AG04449 (cell line): ENCODE data around the gene CBFA2T3.

Experiments used
- CTCF ChIA-PET: fragments of 350-600 bp; formaldehyde crosslinking; extraction: SDS; loops from one replicate; lab custom pipeline; 2021; ENCODE audit warnings: antibody characterized with exemption; lab: Yijun Ruan, JAX
- POLR2A ChIA-PET: fragments of 400-600, 350-600 bp; formaldehyde crosslinking; extraction: SDS; loops from one replicate; lab custom pipeline; 2020; ENCODE audit warnings: antibody characterized with exemption, inconsistent platforms; lab: Yijun Ruan, JAX
- DNase-seq: peaks from one replicate; pipeline ENCODE4 v3.0.0-alpha.2; 2010; ENCODE audit warnings: low read depth, low spot score
- H3K4me3 ChIP-seq: 2 replicates; pipeline ENCODE4 v1.5.1; 2011; ENCODE audit warnings: low read depth, mild to moderate bottlenecking, control low read depth, low read length
- TF ChIP-seq, protein P1 (sequence below): IDR thresholded peaks from one replicate; pipeline ENCODE4 v1.5.1; 2011; ENCODE audit warnings: mild to moderate bottlenecking, moderate library complexity, low read length, control low read depth, inconsistent platforms; ENCODE audit not compliant: insufficient read depth; ENCODE audit errors: missing control alignments

CBFA2T3 gene

GRCh38 chr16:88877564-88878289 lies 99.3 kb downstream of the CBFA2T3 start:
- TF ChIP-seq, protein P1, sequence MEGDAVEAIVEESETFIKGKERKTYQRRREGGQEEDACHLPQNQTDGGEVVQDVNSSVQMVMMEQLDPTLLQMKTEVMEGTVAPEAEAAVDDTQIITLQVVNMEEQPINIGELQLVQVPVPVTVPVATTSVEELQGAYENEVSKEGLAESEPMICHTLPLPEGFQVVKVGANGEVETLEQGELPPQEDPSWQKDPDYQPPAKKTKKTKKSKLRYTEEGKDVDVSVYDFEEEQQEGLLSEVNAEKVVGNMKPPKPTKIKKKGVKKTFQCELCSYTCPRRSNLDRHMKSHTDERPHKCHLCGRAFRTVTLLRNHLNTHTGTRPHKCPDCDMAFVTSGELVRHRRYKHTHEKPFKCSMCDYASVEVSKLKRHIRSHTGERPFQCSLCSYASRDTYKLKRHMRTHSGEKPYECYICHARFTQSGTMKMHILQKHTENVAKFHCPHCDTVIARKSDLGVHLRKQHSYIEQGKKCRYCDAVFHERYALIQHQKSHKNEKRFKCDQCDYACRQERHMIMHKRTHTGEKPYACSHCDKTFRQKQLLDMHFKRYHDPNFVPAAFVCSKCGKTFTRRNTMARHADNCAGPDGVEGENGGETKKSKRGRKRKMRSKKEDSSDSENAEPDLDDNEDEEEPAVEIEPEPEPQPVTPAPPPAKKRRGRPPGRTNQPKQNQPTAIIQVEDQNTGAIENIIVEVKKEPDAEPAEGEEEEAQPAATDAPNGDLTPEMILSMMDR: no peak
- POLR2A ChIA-PET: no interaction called here

DNA sequence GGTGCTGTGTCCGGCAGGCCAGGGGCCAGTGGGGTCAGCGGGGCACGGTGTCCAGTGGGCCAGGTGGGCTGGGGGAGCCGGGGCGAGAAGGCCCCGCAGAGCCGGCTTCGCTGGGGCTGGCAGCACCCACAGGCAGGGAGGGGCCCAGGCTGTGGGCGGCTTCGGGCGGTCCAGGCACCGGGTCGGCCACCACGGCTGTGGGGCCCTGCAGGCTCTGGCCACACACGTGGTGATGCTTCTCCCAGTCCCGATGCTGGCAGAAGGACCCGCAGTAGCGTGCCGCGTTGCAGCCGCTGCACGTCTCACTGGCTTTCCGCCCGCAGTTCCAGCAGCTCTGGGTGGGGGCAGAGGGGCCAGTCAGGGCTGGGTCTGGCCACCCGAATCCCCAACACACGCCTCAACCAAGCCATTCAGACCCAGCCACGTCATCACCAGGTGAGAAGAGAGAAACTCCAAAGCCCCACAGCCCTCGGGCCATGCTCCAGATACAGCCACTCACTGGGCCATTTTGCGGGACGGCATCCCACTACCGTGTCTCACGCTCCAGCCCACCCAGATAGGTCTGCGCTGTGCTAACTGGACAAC lies 100.0 kb downstream of the CBFA2T3 start:
- TF ChIP-seq, protein P1: no peak
- no peak for DNase-seq
- POLR2A ChIA-PET: no interaction called here
- H3K4me3 ChIP-seq: no peak overlapping the region
- CTCF ChIA-PET: interaction anchor here (3.6 kb wide), 1 partner anchor 19 kb away, joined by 12 read pairs; no protein-coding TSS in a partner anchor

More at GRCh38 chr16:88877564-88878289, 99.3 kb downstream of the CBFA2T3 start:
- CTCF ChIA-PET: interaction anchor here (1.2 kb wide), 1 partner anchor 9 kb away, joined by 3 read pairs; no protein-coding TSS in a partner anchor
- no peak overlapping the region for H3K4me3 ChIP-seq
- DNase-seq: no peak

DNA sequence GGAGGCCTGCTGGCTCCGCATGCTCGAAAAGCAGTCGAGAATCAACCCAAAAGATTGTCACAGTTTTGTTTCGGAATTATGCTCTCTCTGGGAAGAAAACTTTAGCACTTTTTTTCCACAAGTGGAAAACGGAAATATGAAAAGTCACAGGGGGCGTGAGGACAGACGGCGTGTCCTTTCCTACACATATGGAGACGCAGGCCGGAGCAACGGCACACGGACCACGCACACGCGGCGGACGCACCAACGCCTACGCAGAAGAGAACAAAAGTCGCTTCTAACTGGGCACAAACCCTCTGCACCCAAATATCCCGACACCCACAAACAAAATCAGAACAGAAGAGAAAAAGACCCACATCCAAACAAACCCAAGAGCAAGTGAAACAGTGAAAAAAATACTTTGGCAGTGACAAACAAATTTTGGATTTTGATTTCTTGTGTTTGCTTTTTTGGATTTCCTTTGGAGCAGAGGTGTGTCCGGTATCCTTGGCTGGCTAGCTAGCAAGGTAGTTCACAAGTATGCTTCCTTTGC lies 101.2 kb downstream of the CBFA2T3 start:
- H3K4me3 ChIP-seq: no peak overlapping the region
- CTCF ChIA-PET: interaction anchor here (3.6 kb wide), 1 partner anchor 18 kb away, joined by 12 read pairs; no protein-coding TSS in a partner anchor
- TF ChIP-seq, protein P1: no peak
- no peak for DNase-seq
- POLR2A ChIA-PET: no interaction called here

DNA sequence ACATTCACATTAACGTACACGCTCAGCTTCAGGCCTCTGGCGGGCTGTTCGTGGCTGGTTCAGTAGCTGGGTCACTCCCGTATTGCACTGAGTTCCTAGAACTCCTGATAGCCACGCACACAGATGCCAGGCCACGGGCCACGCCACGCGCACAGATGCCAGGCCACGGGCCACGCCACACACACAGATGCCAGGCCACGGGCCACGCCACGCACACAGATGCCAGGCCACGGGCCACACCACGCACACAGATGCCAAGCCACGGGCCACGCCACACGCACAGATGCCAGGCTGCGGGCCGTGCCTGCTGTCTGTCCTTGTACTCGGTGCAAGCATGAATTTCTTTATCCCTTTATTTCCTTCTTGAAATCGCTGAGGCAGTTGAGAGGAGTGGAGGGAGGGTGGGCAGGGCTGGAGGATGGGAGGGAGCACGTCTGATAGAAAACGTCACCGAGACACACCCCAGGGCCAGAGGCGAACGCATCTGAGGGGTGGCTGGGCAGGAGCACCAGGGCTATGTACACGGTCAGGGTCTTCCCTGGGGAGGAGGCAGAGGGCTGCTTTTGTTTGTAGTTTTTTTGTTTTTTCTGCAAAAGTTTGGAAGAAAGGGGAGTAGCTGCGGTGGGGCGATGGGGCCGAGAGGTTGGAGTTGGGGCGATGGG lies 101.9 kb downstream of the CBFA2T3 start:
- ChIA-PET POLR2A (no interaction called here), CTCF (interaction anchor here (3.6 kb wide), 1 partner anchor 17 kb away, joined by 12 read pairs; no protein-coding TSS in a partner anchor)
- H3K4me3 ChIP-seq: no peak overlapping the region
- TF ChIP-seq, protein P1: no peak
- no peak for DNase-seq

GRCh38 chr16:88872650-88873331 lies 104.2 kb downstream of the CBFA2T3 start:
- TF ChIP-seq, protein P1: no peak
- CTCF ChIA-PET: interaction anchor here (0.7 kb wide), 1 partner anchor 772 kb away, joined by 3 read pairs; no protein-coding TSS in a partner anchor
- no peak for DNase-seq
- POLR2A ChIA-PET: no interaction called here
- H3K4me3 ChIP-seq: no peak overlapping the region
